Bone marrow (tissue), 2 donors: ENCODE data around the gene CDK17.
"Not testable (repeated sequence)": the region's sequence is repeated elsewhere in the genome, so short reads cannot be mapped to it uniquely, and the experiment has no call there.

ENCODE experiments used
- DNase-seq, 2 donors: peaks; one replicate each; lab custom pipeline; 2025; lab: John Stamatoyannopoulos, UW

CDK17 gene

GRCh38 chr12:96354326-96354725 is 45.9 kb downstream of the CDK17 start:
- DNase-seq, result no peak

- DNase-seq, result no peak
These were observed 47.9 kb downstream of the CDK17 start for GRCh38 chr12:96352161-96352835.

GRCh38 chr12:96350982-96351381 is 49.3 kb downstream of the CDK17 start:
- DNase-seq, result peak in 1 of 2 donors; percentile 27

GRCh38 chr12:96347130-96347699 is 53.0 kb downstream of the CDK17 start:
- DNase-seq, result no peak

GRCh38 chr12:96346716-96347115 is 53.5 kb downstream of the CDK17 start:
- peak in 1 of 2 donors; percentile 41 for DNase-seq

GRCh38 chr12:96344124-96344695 is 56.0 kb downstream of the CDK17 start:
- DNase-seq, result no peak

- DNase-seq, result peak in 1 of 2 donors; percentile 75
These were observed 56.8 kb downstream of the CDK17 start for GRCh38 chr12:96343347-96343954.

- DNase-seq, result not testable (repeated sequence)
These were observed 60.6 kb downstream of the CDK17 start for GRCh38 chr12:96339666-96340065.

- no peak for DNase-seq
These were observed 61.3 kb downstream of the CDK17 start for GRCh38 chr12:96338852-96339471.

- no peak for DNase-seq
These were observed 62.3 kb downstream of the CDK17 start for GRCh38 chr12:96337953-96338352.

- DNase-seq, result no peak
These were observed 63.8 kb downstream of the CDK17 start for GRCh38 chr12:96336489-96336888.

- DNase-seq, result no peak
These were observed 65.0 kb downstream of the CDK17 start for GRCh38 chr12:96335270-96335669.

GRCh38 chr12:96334502-96334901 is 65.7 kb downstream of the CDK17 start:
- no peak for DNase-seq

- no peak for DNase-seq
These were observed 70.7 kb downstream of the CDK17 start for GRCh38 chr12:96329545-96329944.

- no peak for DNase-seq
These were observed 71.2 kb downstream of the CDK17 start for GRCh38 chr12:96329018-96329417.

GRCh38 chr12:96327889-96328288 is 72.3 kb downstream of the CDK17 start:
- no peak for DNase-seq

- DNase-seq, result no peak
These were observed 72.9 kb downstream of the CDK17 start for GRCh38 chr12:96327346-96327745.

GRCh38 chr12:96326628-96327227 is 73.5 kb downstream of the CDK17 start:
- DNase-seq, result no peak

- DNase-seq, result no peak
These were observed 76.3 kb downstream of the CDK17 start for GRCh38 chr12:96323906-96324305.

- no peak for DNase-seq
These were observed 77.5 kb downstream of the CDK17 start for GRCh38 chr12:96322720-96323119.

GRCh38 chr12:96321941-96322340 is 78.3 kb downstream of the CDK17 start:
- DNase-seq, result no peak

GRCh38 chr12:96317801-96318200 is 82.4 kb downstream of the CDK17 start:
- not testable (repeated sequence) for DNase-seq
